Fibroblast of pulmonary artery (primary cell): ENCODE data around the gene AP3D1.

Experiments used
- DNase-seq: peaks from one replicate; pipeline ENCODE4 v3.0.0-alpha.2; 2010; ENCODE audit warnings: low read depth
- H3K4me3 ChIP-seq: replicated peaks from 2 replicates; pipeline ENCODE4 v1.5.1; 2011; ENCODE audit warnings: low read depth, mild to moderate bottlenecking, control low read depth, low read length, moderate library complexity
- CTCF ChIP-seq: IDR thresholded peaks from 2 replicates; pipeline ENCODE4 v1.5.1; 2011; ENCODE audit warnings: mild to moderate bottlenecking, control low read depth, low read length, inconsistent platforms; ENCODE audit errors: missing control alignments

The AP3D1 gene

GRCh38 chr19:2081873-2082810 lies 69.2 kb downstream of the AP3D1 start:
- TF ChIP-seq CTCF: no peak
- no peak overlapping the region for H3K4me3 ChIP-seq
- no peak for DNase-seq

GRCh38 chr19:2080336-2080988 lies 70.9 kb downstream of the AP3D1 start:
- no peak for TF ChIP-seq CTCF
- no peak for DNase-seq
- no peak overlapping the region for H3K4me3 ChIP-seq

GRCh38 chr19:2079865-2080301 lies 71.5 kb downstream of the AP3D1 start:
- TF ChIP-seq CTCF: no peak
- H3K4me3 ChIP-seq: no peak overlapping the region
- no peak for DNase-seq

GRCh38 chr19:2079076-2079864 lies 72.1 kb downstream of the AP3D1 start:
- H3K4me3 ChIP-seq: no peak overlapping the region
- DNase-seq: no peak
- TF ChIP-seq CTCF: no peak

GRCh38 chr19:2077833-2078619 lies 73.3 kb downstream of the AP3D1 start:
- TF ChIP-seq CTCF: no peak
- DNase-seq: no peak
- no peak overlapping the region for H3K4me3 ChIP-seq

GRCh38 chr19:2077398-2077797 lies 74.0 kb downstream of the AP3D1 start:
- H3K4me3 ChIP-seq: no peak overlapping the region
- TF ChIP-seq CTCF: no peak
- no peak for DNase-seq
